ENCODE results near the gene CAMK2A.

Gene CAMK2A

GRCh38 chr5:150278916-150279315 is 10.7 kb downstream of the CAMK2A start:
- DNase-seq (ENCODE audit: low read depth): no peak

- no peak for DNase-seq (ENCODE audit: low read depth)
Observed at GRCh38 chr5:150278046-150278730, 11.4 kb downstream of the CAMK2A start.

GRCh38 chr5:150277043-150277442 is 12.5 kb downstream of the CAMK2A start:
- DNase-seq (ENCODE audit: low read depth): no peak

- DNase-seq (ENCODE audit: low read depth): no peak
Observed at GRCh38 chr5:150274811-150275210, 14.8 kb downstream of the CAMK2A start.

- DNase-seq (ENCODE audit: low read depth): no peak
Observed at GRCh38 chr5:150272531-150272930, 17.0 kb downstream of the CAMK2A start.

GRCh38 chr5:150271923-150272322 is 17.6 kb downstream of the CAMK2A start:
- DNase-seq (ENCODE audit: low read depth): no peak

- no peak for DNase-seq (ENCODE audit: low read depth)
Observed at GRCh38 chr5:150271296-150271692, 18.3 kb downstream of the CAMK2A start.

GRCh38 chr5:150270541-150271295 is 18.9 kb downstream of the CAMK2A start:
- no peak for DNase-seq (ENCODE audit: low read depth)

GRCh38 chr5:150266871-150267291 is 22.7 kb downstream of the CAMK2A start:
- no peak for DNase-seq (ENCODE audit: low read depth)

- no peak for DNase-seq (ENCODE audit: low read depth)
Observed at GRCh38 chr5:150265870-150266383, 23.6 kb downstream of the CAMK2A start.

GRCh38 chr5:150264667-150265603 is 24.6 kb downstream of the CAMK2A start:
- no peak for DNase-seq (ENCODE audit: low read depth)

- DNase-seq (ENCODE audit: low read depth): no peak
Observed at GRCh38 chr5:150263801-150264621, 25.6 kb downstream of the CAMK2A start.

GRCh38 chr5:150263375-150263775 is 26.2 kb downstream of the CAMK2A start:
- DNase-seq (ENCODE audit: low read depth): no peak

- DNase-seq (ENCODE audit: low read depth): no peak
Observed at GRCh38 chr5:150262502-150262901, 27.1 kb downstream of the CAMK2A start.

GRCh38 chr5:150261231-150261630 is 28.3 kb downstream of the CAMK2A start:
- DNase-seq (ENCODE audit: low read depth): no peak

- no peak for DNase-seq (ENCODE audit: low read depth)
Observed at GRCh38 chr5:150258130-150258529, 31.4 kb downstream of the CAMK2A start.

GRCh38 chr5:150257424-150257823 is 32.1 kb downstream of the CAMK2A start:
- DNase-seq (ENCODE audit: low read depth): no peak

- DNase-seq (ENCODE audit: low read depth): no peak
Observed at GRCh38 chr5:150256410-150257064, 33.0 kb downstream of the CAMK2A start.

- DNase-seq (ENCODE audit: low read depth): no peak
Observed at GRCh38 chr5:150255659-150256409, 33.7 kb downstream of the CAMK2A start.

- no peak for DNase-seq (ENCODE audit: low read depth)
Observed at GRCh38 chr5:150254774-150255173, 34.8 kb downstream of the CAMK2A start.
